Chondrocyte (in vitro differentiated cells): Measurements from ENCODE around the gene MUL1. TPM values are rescaled to one million over a fixed set of nuclear protein-coding genes. Genes with fewer than 3 reads are reported as not detected.
A peak's percentile ranks its signal among the peaks of the same experiment; 100 is the strongest.

Source experiments
- DNase-seq: peaks from one replicate; pipeline ENCODE4 v3.0.0; 2021; ENCODE audit warnings: mixed read lengths, low spot score
- H3K27ac Mint-ChIP-seq: one replicate; pipeline ENCODE4 v1.8.0; 2021; ENCODE audit warnings: mild to moderate bottlenecking, moderate library complexity, mixed read lengths; ENCODE audit not compliant: unreplicated experiment
- H3K27me3 Mint-ChIP-seq: 2 replicates; pipeline ENCODE4 v1.8.0; 2021; ENCODE audit warnings: low read depth, mixed read lengths
- H3K36me3 Mint-ChIP-seq: 2 replicates; pipeline ENCODE4 v1.8.0; 2021; ENCODE audit warnings: low read depth, mixed read lengths
- H3K4me1 Mint-ChIP-seq: 2 replicates; pipeline ENCODE4 v1.8.0; 2021; ENCODE audit warnings: low read depth, mild to moderate bottlenecking, mixed read lengths
- H3K4me3 Mint-ChIP-seq: one replicate; pipeline ENCODE4 v1.8.0; 2021; ENCODE audit warnings: mild to moderate bottlenecking, moderate library complexity, mixed read lengths; ENCODE audit not compliant: unreplicated experiment
- H3K9me3 Mint-ChIP-seq: 2 replicates; pipeline ENCODE4 v1.8.0; 2021; ENCODE audit warnings: low read depth, mixed read lengths
- CTCF ChIP-seq: fragments of 200-600 bp; sonication (generic); IDR thresholded peaks from 2 replicates; pipeline ENCODE4 v1.5.0; 2021; ENCODE audit warnings: antibody characterized with exemption, mild to moderate bottlenecking, moderate library complexity
- long read RNA-seq: library from polyadenylated mRNA; stranded (forward); transcript quantifications from one replicate; pipeline ENCODE4 v2.0.0, GENCODE V29; 2021
- total RNA-seq: library from RNA; stranded (reverse); gene quantifications from 3 replicates; pipeline ENCODE4 v1.2.1, GENCODE V29; 2021

Gene MUL1, protein sequence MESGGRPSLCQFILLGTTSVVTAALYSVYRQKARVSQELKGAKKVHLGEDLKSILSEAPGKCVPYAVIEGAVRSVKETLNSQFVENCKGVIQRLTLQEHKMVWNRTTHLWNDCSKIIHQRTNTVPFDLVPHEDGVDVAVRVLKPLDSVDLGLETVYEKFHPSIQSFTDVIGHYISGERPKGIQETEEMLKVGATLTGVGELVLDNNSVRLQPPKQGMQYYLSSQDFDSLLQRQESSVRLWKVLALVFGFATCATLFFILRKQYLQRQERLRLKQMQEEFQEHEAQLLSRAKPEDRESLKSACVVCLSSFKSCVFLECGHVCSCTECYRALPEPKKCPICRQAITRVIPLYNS
- 30.8 to 38.2 TPM (median 36.2 TPM) in 3 replicates for total RNA-seq
- long read RNA-seq, transcript MUL1-201 (4 exons, 2,438 nt): major isoform, 149 of 159 reads
- long read RNA-seq, partial matches to known transcripts: 5 of 159 reads
- long read RNA-seq, other reads (novel, unspliced or antisense): 5 of 159 reads

DNA sequence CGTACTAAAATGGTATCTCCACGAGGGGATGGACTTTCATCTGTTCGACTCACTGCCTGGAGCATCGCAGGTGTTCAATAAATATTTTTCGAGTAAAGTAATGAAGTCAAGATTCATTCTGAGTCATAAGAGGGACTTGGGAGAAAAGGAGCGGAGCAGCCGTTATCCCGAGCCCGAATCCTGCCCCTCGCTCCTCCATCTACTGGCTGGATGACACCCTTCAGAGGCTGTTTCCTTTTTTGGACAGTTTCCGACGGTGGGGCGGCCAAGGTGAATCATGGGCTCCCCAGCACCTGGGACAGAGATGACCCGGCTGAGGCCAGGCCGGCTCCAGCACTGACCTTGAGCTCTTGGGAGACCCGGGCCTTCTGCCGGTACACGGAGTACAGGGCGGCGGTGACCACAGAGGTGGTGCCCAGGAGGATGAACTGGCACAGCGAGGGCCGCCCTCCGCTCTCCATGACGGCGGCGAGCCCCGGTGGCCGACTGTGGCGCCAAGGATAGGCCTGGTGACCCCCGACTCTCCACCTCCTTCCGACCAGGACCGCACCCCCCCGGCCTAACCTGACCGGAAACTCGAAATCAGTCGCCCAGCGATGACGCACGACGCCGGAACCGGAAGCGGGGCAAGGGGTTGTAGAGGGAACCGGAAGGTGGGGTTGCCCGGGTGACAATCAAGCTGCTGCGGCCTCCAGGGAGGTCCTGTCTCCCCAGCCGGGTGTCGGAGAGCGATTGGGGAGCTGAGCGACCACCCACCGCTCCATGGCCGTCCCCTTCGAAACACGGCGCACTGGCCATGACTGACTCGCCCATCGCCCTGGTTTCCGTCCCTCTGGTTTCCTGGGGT lies at the start of gene MUL1:
Gene MUL1, minus strand, starts transcription at position 588 of the 847 bp plus-strand sequence. Its CDS starts 127 bp downstream, at position 461.
- peak; percentile 96 for DNase-seq
- peak within 1 kb of the TSS; percentile 92 for H3K27ac Mint-ChIP-seq

DNA sequence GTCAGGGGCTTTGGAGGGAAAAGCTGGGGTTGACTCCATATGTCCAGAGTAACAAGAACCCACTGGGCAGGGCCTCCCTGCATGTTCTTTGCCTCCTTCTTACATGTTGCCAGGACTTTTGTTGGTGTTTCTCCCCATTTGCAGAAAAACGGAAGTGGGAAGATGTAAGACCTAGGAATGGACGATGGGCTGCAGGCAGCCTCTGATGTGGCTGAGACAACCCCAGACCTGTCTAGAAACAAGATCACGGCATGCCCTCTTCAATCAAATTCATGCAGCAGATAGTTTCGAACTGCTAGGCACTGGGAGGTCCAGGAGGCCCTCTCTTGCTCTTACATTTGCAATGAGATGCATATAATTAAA lies 47.8 kb upstream of the MUL1 start:
- H3K4me3 Mint-ChIP-seq: no peak overlapping the region
- no peak overlapping the region for H3K27ac Mint-ChIP-seq
- DNase-seq: no peak
- no peaks in the 10 kb centered on the region for H3K36me3 Mint-ChIP-seq
- peaks cover 13% of the 10 kb centered on the region for H3K27me3 Mint-ChIP-seq
- peaks cover 11% of the 10 kb centered on the region for H3K4me1 Mint-ChIP-seq
- TF ChIP-seq CTCF: no peak
- no peaks in the 10 kb centered on the region for H3K9me3 Mint-ChIP-seq

More for the DNA sequence above, at the start of gene MUL1:
- H3K36me3 Mint-ChIP-seq: no peaks in the 10 kb centered on the region
- peak within 1 kb of the TSS; percentile 78 for H3K4me3 Mint-ChIP-seq
- H3K9me3 Mint-ChIP-seq: no peaks in the 10 kb centered on the region
- H3K4me1 Mint-ChIP-seq: peaks cover 26% of the 10 kb centered on the region
- TF ChIP-seq CTCF: peak; percentile 10
- H3K27me3 Mint-ChIP-seq: peaks cover 5% of the 10 kb centered on the region

GRCh38 chr1:20555025-20555757 lies 47.2 kb upstream of the MUL1 start:
- no peak for DNase-seq
- TF ChIP-seq CTCF: no peak
- Mint-ChIP-seq H3K27ac (no peak overlapping the region), H3K4me3 (no peak overlapping the region), H3K36me3 (no peaks in the 10 kb centered on the region), H3K27me3 (peaks cover 8% of the 10 kb centered on the region), H3K9me3 (no peaks in the 10 kb centered on the region), H3K4me1 (peaks cover 11% of the 10 kb centered on the region)

- peaks cover 11% of the 10 kb centered on the region for H3K4me1 Mint-ChIP-seq
- TF ChIP-seq CTCF: no peak
- H3K4me3 Mint-ChIP-seq: peak overlapping the region; percentile 67
- H3K27ac Mint-ChIP-seq: no peak overlapping the region
- no peak for DNase-seq
- H3K27me3 Mint-ChIP-seq: peaks cover 16% of the 10 kb centered on the region
- H3K9me3 Mint-ChIP-seq: no peaks in the 10 kb centered on the region
- no peaks in the 10 kb centered on the region for H3K36me3 Mint-ChIP-seq
These were observed 44.9 kb upstream of the MUL1 start for GRCh38 chr1:20552728-20553445.
